ENCODE data around the gene NAA80.

The NAA80 gene

DNA sequence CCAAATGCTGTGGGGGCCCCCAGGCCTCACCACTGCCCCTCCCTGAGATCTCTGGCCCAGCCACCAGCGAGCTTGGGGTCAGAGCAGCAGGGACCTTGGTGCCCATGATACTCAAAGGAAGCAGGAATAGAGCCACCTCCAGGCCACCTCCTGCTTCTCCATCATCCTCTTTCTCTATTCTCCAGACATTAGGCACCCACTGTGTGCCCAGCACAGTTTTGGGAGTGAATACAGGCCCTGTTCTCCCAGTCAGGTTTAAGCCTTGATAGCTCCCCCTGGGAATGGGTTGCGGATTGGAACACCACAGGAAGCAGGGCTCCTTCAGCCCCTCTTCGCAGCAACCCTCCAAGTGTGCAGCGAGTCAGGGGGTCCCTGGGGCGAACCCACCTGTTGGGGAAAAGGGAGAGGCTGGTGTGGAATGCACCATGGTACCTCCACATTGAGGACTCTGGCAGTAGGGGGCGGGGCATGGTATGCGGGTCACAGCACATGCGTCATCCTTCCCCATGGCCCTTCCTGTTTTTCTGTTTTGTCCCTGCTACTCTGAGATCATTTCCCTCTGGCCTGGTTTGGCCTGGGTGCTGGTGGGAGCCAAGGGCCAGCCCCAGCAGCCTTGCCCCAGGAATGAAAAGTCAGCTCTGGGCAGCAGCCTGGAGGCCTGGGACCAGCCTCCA, 44.5 kb downstream of the NAA80 start:
- no peak for FAIRE-seq

DNA sequence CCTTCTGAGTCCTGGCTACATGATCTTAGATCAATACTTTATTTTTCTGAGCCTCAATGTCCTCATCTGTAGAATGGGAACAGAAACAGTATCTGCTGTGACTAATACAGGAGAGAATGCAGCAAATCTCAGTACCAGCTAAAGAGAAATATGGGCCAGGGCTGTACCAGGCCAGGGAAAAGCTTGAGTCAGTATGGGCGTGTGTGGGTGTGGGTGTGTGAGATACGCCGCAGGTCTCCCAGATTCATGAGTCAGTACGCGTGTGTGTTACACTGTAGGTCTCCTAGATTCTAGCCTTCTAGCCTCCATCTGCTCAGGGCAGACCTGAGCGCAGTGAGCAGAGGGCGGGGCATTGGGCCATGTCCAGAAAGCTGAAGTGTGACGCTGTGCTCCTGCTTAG, 48.0 kb downstream of the NAA80 start:
- FAIRE-seq = no peak

- FAIRE-seq = no peak
Measured at GRCh38 chr3:50250514-50250913, 48.7 kb downstream of the NAA80 start.

DNA sequence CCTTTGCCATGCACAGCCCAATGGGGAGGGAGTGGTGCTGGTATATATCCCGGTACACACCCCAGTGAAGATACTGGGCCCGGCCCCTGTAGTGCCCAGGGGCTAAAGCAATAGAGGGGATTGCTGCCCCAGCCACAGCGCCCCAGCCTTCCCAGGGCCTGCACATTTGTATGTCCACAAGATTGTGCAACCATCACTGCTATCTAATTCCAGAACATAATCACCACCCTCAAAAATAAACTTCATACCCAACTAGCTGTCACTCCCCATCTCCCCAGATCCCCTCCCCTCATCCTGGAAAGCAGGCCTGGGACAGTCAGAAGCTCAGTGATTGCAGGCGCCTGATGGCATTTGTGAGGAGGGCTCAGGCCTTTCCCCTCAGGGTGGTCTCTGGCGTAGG, 49.7 kb downstream of the NAA80 start:
- FAIRE-seq = no peak

DNA sequence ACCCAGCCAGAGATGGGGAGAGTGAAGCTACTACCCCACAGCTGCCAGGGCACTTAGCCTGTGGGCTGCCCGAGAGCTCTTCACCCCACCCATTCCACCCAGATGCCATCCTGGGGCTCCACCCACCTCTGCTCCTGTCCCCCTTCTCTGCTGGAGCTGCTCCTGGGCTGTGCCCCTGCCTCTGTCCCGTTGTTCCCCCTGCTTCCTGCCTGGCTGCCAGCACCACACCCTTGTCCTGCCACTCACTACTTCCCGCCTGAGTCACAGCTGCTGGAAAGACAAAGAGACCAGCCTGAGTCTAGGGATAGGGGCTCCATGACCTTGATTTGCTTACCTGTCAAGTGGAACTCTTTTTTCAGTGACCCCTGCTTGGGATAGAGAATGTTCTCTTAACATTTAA, 50.8 kb downstream of the NAA80 start:
- FAIRE-seq = no peak

DNA sequence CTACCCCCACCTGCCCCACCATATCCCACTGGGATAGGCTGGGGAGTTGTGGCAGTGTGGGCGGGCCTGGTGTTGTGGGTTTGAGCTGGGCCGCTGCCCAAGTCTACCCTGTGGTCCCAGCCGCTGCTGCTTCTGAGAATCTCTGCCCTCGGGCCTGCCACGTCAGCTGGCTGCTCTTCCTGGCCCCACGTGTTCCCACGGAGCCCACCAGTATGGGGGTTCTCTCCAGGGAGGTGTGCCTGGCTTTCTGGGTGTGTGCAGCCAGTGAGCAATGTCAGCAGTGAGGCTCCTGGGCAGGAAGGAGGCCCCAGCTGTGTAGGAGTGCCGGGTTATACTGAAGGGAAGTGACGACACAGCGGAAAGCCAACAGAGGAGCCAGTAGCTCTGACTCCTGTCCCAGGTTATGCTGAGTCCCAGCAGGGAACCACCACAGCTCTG, 52.7 kb downstream of the NAA80 start:
- FAIRE-seq = no peak

Measured in G401.6 (cell line).